HepG2 (cell line): ENCODE data around the gene GNGT2. TPM values are rescaled to one million over a fixed set of nuclear protein-coding genes. Genes with fewer than 3 reads are reported as not detected.

ENCODE experiments used
- ATAC-seq: fragments of 200-7000 bp; cut with Tn5 transposase; 3 replicates; pipeline ENCODE4 v1.9.1; 2020; ENCODE audit warnings: mild to moderate bottlenecking, moderate library complexity
- BruUV-seq: library from RNA; stranded (reverse); fragments of 400-500 nt; replicated peaks from 2 replicates; lab custom pipeline; 2021; lab: Mats Ljungman, UMichigan
- CTCF ChIA-PET: fragments of 300-600 bp; formaldehyde crosslinking; extraction: SDS; loops from one replicate; lab custom pipeline; 2021; ENCODE audit warnings: low total read pairs, inconsistent platforms, low intra/inter-chr PET ratio; lab: Yijun Ruan, JAX
- POLR2A ChIA-PET: fragments of 350-600 bp; sonication (Branson Sonifier 250); formaldehyde crosslinking; loops from one replicate; lab custom pipeline; 2020; ENCODE audit warnings: antibody characterized with exemption, inconsistent platforms; lab: Yijun Ruan, JAX
- DNase-seq: peaks from one replicate; pipeline ENCODE4 v3.0.0-alpha.2; 2015; ENCODE audit warnings: low spot score
- FAIRE-seq: peaks from 3 replicates; lab custom pipeline; 2011; peaks lifted over from hg19 to GRCh38; lab: Jason Lieb, UNC
- H2AFZ ChIP-seq: one replicate; pipeline ENCODE4 v1.6.1; 2011; ENCODE audit warnings: low read length, inconsistent platforms
- H3K27ac ChIP-seq: fragments of 300-600 bp; 3 replicates; pipeline ENCODE4 v1.8.0; 2011; ENCODE audit warnings: mixed run types, mild to moderate bottlenecking, mixed read lengths, low read length, inconsistent platforms; ENCODE audit not compliant: insufficient read depth; ENCODE audit errors: extremely low read length
- H3K27me3 ChIP-seq, 2 experiments: fragments of 200-600 bp in 1 of 2; 2 replicates in 1 of 2; 3 replicates in 1 of 2; pipeline versions ENCODE4 v1.6.0 to v1.8.0; 2011; ENCODE audit warnings: low read length in 2 of 2, mild to moderate bottlenecking in 2 of 2, moderate library complexity in 2 of 2, inconsistent platforms in 1 of 2; ENCODE audit not compliant: insufficient read depth in 2 of 2, control insufficient read depth in 1 of 2
- H3K36me3 ChIP-seq, 2 experiments: fragments of 200-600 bp in 1 of 2; replicated peaks in 1 of 2; 2 replicates in 1 of 2; 3 replicates in 1 of 2; pipeline versions ENCODE4 v1.5.1 to v1.8.0; 2011; ENCODE audit warnings: low read length in 2 of 2, inconsistent platforms in 1 of 2; ENCODE audit not compliant: insufficient read depth in 2 of 2, control insufficient read depth in 1 of 2
- H3K4me1 ChIP-seq: 2 replicates; pipeline ENCODE4 v1.5.1; 2012; ENCODE audit warnings: low read length, inconsistent platforms; ENCODE audit not compliant: insufficient read depth
- H3K4me2 ChIP-seq: 2 replicates; pipeline ENCODE4 v1.6.0; 2011; ENCODE audit warnings: low read depth, low read length, inconsistent platforms
- H3K4me3 ChIP-seq, 3 experiments: fragments of 200-600 bp in 1 of 3; sonication (generic), shearing (Covaris generic) in 1 of 3; replicated peaks in 1 of 3; 2 replicates each; pipeline ENCODE4 v1.5.1; 2011 to 2016; ENCODE audit warnings: low read length in 3 of 3, inconsistent platforms in 2 of 3, low read depth in 2 of 3, mild to moderate bottlenecking in 2 of 3, control low read depth in 1 of 3, mixed read lengths in 1 of 3; ENCODE audit not compliant: insufficient read depth in 1 of 3
- H3K79me2 ChIP-seq: one replicate; pipeline ENCODE4 v1.6.1; 2011; ENCODE audit warnings: low read length, inconsistent platforms; ENCODE audit not compliant: insufficient read depth
- H3K9ac ChIP-seq: 2 replicates; pipeline ENCODE4 v1.6.0; 2011; ENCODE audit warnings: mild to moderate bottlenecking, low read depth, low read length, inconsistent platforms; ENCODE audit not compliant: insufficient read depth
- H3K9me3 ChIP-seq: 2 replicates; pipeline ENCODE4 v1.5.1; 2012; ENCODE audit warnings: mild to moderate bottlenecking, low read length
- H4K20me1 ChIP-seq: 2 replicates; pipeline ENCODE4 v1.6.0; 2011; ENCODE audit warnings: inconsistent platforms, mild to moderate bottlenecking, low read length, moderate library complexity; ENCODE audit not compliant: insufficient read depth
- CEBPB ChIP-seq: IDR thresholded peaks from 2 replicates; pipeline ENCODE4 v1.6.1; 2011; ENCODE audit warnings: low read depth, low read length, improper control_type of control experiment, borderline replicate concordance
- MAFF ChIP-seq: IDR thresholded peaks from 2 replicates; pipeline ENCODE4 v1.6.1; 2011; ENCODE audit warnings: low read depth, low read length, improper control_type of control experiment
- MAFK ChIP-seq, 2 experiments: IDR thresholded peaks in 1 of 2; conservative IDR thresholded peaks in 1 of 2; 2 replicates each; pipeline ENCODE4 v1.6.1; 2011; ENCODE audit warnings: improper control_type of control experiment in 2 of 2, low read length in 2 of 2
- MTA1 ChIP-seq: sonication (generic); formaldehyde crosslinking; IDR thresholded peaks from 2 replicates; pipeline ENCODE4 v1.4.0; 2020; ENCODE audit warnings: missing genetic modification reagents, mild to moderate bottlenecking, borderline replicate concordance
- NFE2L2 ChIP-seq: fragments of 150-350 bp; IDR thresholded peaks from 2 replicates; pipeline ENCODE4 v1.6.1; 2014; ENCODE audit warnings: low read length
- NFIC ChIP-seq: IDR thresholded peaks from 2 replicates; pipeline ENCODE4 v1.6.1; 2012; ENCODE audit warnings: mild to moderate bottlenecking, low read length, inconsistent platforms
- SSRP1 ChIP-seq: IDR thresholded peaks from 2 replicates; pipeline ENCODE4 v1.6.1; 2016; ENCODE audit warnings: control low read depth
- ZBTB21 ChIP-seq: sonication (generic); formaldehyde crosslinking; IDR thresholded peaks from 2 replicates; pipeline ENCODE4 v1.4.0; 2020; ENCODE audit warnings: missing genetic modification reagents
- WGBS: methylation state at CpG from one replicate; pipeline ENCODE4 v1.1.6; 2017; ENCODE audit warnings: low lambda C conversion rate; 5-methylcytosine and 5-hydroxymethylcytosine counted together
- in situ Hi-C: cut with HindIII; loops from 2 replicates; pipeline ENCODE4 v1.10.0; 2017; ENCODE audit warnings: low pct_unique_long_range_greater_than_20kb; ENCODE audit not compliant: extremely low pct_ligation_motif_present
- intact Hi-C: fragments of 100-400 bp; cut with micrococcal nuclease; formaldehyde crosslinking; loops from one replicate; pipeline ENCODE4 v1.10.0; 2022; ENCODE audit not compliant: unreplicated experiment
- polyA plus RNA-seq, 8 experiments: library from polyadenylated mRNA; depleted of rRNA in 3 of 8; stranded (reverse) in 7 of 8; unstranded in 1 of 8; fragments of >200 nt; fragmentation: Illumina TruSeq in 4 of 8; extraction: Trizol in 4 of 8; gene quantifications; 2 replicates each; pipeline versions ENCODE4 v1.2.1 to v1.2.3, GENCODE V29; 2011 to 2016; ENCODE audit warnings: low read depth in 4 of 8, missing spikeins in 1 of 8, mixed read lengths in 1 of 8; ENCODE audit not compliant: insufficient read depth in 1 of 8
- total RNA-seq, 5 experiments: library from RNA; depleted of rRNA; stranded (reverse); fragments of >200 nt; fragmentation: Illumina TruSeq; extraction: Trizol; gene quantifications; 2 replicates each; pipeline ENCODE4 v1.2.3, GENCODE V29; 2016; ENCODE audit warnings: low read depth in 1 of 5
- TF ChIP-seq, protein P1 (sequence below): IDR thresholded peaks from 2 replicates; pipeline ENCODE4 v1.4.0; 2020; ENCODE audit warnings: mild to moderate bottlenecking, missing genetic modification reagents
- TF ChIP-seq, protein P2 (sequence below): sonication (generic); formaldehyde crosslinking; IDR thresholded peaks from 2 replicates; pipeline ENCODE4 v1.4.0; 2020; ENCODE audit warnings: missing genetic modification reagents

GNGT2 gene
- total and polyA plus RNA-seq, 2 of the 13 experiments (the other 11 are each of a cell fraction or from before 2014, with no cell fraction given), result not detected

GRCh38 chr17:49191409-49191916 is 18.9 kb downstream of the GNGT2 start:
- TF ChIP-seq ZBTB21 (0 out of 2 replicates have a peak, but pooled peaks have one; percentile 17), NFIC (peak; percentile 19; the same call in 1 of the 2 replicates), MAFF (peak; percentile 33; the same call in 1 of the 2 replicates), SSRP1 (0 out of 2 replicates have a peak, but pooled peaks have one; percentile 40), CEBPB (peak; percentile 34; the same call in 1 of the 2 replicates), MTA1 (no peak), MAFK (conservative IDR thresholded peaks at IDR 0.05 in 1 of 2, IDR thresholded peaks at IDR 0.05 in 1 of 2; ENCODE audit: low read length in 2 of 2) (peak; percentile 30 to 39; a peak in 2 of 4 replicates), NFE2L2 (peak; percentile 26; the same call in 1 of the 2 replicates)
- TF ChIP-seq, protein P1, sequence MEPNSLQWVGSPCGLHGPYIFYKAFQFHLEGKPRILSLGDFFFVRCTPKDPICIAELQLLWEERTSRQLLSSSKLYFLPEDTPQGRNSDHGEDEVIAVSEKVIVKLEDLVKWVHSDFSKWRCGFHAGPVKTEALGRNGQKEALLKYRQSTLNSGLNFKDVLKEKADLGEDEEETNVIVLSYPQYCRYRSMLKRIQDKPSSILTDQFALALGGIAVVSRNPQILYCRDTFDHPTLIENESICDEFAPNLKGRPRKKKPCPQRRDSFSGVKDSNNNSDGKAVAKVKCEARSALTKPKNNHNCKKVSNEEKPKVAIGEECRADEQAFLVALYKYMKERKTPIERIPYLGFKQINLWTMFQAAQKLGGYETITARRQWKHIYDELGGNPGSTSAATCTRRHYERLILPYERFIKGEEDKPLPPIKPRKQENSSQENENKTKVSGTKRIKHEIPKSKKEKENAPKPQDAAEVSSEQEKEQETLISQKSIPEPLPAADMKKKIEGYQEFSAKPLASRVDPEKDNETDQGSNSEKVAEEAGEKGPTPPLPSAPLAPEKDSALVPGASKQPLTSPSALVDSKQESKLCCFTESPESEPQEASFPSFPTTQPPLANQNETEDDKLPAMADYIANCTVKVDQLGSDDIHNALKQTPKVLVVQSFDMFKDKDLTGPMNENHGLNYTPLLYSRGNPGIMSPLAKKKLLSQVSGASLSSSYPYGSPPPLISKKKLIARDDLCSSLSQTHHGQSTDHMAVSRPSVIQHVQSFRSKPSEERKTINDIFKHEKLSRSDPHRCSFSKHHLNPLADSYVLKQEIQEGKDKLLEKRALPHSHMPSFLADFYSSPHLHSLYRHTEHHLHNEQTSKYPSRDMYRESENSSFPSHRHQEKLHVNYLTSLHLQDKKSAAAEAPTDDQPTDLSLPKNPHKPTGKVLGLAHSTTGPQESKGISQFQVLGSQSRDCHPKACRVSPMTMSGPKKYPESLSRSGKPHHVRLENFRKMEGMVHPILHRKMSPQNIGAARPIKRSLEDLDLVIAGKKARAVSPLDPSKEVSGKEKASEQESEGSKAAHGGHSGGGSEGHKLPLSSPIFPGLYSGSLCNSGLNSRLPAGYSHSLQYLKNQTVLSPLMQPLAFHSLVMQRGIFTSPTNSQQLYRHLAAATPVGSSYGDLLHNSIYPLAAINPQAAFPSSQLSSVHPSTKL, result no peak
- TF ChIP-seq, protein P2, sequence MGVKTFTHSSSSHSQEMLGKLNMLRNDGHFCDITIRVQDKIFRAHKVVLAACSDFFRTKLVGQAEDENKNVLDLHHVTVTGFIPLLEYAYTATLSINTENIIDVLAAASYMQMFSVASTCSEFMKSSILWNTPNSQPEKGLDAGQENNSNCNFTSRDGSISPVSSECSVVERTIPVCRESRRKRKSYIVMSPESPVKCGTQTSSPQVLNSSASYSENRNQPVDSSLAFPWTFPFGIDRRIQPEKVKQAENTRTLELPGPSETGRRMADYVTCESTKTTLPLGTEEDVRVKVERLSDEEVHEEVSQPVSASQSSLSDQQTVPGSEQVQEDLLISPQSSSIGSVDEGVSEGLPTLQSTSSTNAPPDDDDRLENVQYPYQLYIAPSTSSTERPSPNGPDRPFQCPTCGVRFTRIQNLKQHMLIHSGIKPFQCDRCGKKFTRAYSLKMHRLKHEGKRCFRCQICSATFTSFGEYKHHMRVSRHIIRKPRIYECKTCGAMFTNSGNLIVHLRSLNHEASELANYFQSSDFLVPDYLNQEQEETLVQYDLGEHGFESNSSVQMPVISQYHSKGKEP (CRISPR knock-in tag), result 0 out of 2 replicates have a peak, but pooled peaks have one; percentile 14
- Histone ChIP-seq H3K9me3 (no peaks in the 10 kb centered on the region), H3K79me2 (no peaks in the 10 kb centered on the region), H3K4me3 (peak overlapping the region; percentile 75 to 80 (median 76)), H3K9ac (peak overlapping the region; percentile 84), H3K27me3 (peaks cover 0 to 2% of the 10 kb centered on the region in 2 experiments; a peak in 1 of 5 replicates), H3K4me1 (peaks cover 18% of the 10 kb centered on the region), H4K20me1 (no peaks in the 10 kb centered on the region), H3K4me2 (peak overlapping the region; percentile 77), H3K27ac (peak overlapping the region; percentile 88), H3K36me3 (no peaks in the 10 kb centered on the region), H2AFZ (peak overlapping the region; percentile 82)
- under 1% methylated on average over 8 of the region's 8 CpGs for WGBS
- FAIRE-seq, result no peak
- no peak for ATAC-seq
- in situ Hi-C loops (no loop called here), intact Hi-C loops (loop anchor here (5.0 kb wide), 1 partner anchor 84 kb away; no protein-coding TSS in a partner anchor)
- CTCF ChIA-PET, result no interaction called here
- BruUV-seq, result TSS peak; percentile 94
- no peak for DNase-seq
- POLR2A ChIA-PET, result interaction anchor here (0.7 to 3.1 kb wide), 9 partner anchors 8 to 572 kb away, joined by 3 to 16 read pairs (median 4); partner anchors contain the start of gene FAM117A
